CD4-positive, alpha-beta T cell treated with Interleukin-15 for 1 hour (primary cell): Measurements from ENCODE around the gene PFKM.
"Not testable (repeated sequence)": the region's sequence is repeated elsewhere in the genome, so short reads cannot be mapped to it uniquely, and the experiment has no call there.

ENCODE experiments used
- DNase-seq: peaks from one replicate; pipeline ENCODE4 v3.0.0-alpha.2; 2020

PFKM gene

DNA sequence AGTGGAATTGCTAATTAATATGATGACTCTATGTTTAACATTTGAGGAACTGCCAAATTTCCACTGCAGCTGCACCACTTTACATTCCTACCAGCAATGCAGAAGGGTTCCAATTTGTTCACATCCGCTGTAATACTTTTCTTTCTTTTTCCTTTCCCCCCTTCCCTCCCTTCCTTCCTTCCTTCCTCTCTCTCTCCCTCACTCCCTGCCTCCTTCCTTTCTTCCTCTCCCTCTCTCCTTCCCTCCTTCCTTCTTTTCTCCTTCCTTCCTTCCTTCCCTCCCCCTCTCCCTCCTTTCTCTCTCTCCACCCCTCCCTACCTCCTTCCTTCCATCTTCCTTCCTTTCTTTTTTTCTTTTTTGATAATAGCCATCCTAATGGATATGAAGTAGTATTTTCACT lies 3.2 kb upstream of the PFKM start:
- DNase-seq, result no peak

DNA sequence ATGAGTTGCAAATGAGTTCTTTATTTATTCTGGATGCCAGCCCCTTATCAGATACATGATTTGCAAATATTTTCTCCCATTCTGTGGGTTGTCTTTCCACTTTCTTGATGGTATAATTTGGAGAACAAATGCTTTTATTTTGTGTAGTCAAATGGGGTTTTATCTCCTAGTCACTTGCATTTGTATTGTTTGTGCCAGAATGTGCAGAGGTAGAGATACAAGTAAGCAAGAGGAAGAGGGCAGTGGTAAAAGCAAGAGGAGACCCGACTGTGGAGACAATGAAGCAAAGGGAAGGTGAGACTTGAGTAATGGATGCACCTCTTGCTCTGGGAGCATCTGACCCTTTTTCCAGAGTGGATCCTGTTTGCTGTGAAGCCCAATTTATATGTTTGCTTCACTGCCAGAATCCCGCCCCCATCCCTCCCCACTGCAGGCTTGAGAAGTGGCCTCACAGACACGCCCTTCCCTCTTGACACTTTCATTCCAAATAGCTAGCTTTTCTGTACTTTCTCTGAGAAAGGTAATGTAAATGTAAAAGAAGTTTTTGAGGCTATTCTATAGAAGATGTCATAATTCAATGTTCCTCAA lies 786 bp upstream of the PFKM start:
- no peak for DNase-seq

DNA sequence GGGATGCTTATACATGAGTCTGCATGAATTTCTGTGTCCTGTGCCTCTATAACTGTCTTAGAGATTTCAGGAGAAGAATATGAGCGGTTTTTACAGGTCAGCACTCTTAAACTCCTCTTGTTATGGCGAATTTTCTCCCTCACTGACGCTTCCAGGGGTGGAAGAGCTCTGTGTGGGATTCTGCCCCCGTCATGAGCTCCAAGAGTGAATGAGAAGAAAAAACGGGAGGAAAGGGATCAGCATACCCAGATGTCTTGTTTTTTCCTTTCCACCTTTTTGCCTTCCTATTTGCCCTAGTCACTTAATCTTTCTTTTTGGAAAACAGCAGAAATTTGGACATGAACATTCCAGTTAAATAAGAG lies 651 bp downstream of the PFKM start:
- no peak for DNase-seq

DNA sequence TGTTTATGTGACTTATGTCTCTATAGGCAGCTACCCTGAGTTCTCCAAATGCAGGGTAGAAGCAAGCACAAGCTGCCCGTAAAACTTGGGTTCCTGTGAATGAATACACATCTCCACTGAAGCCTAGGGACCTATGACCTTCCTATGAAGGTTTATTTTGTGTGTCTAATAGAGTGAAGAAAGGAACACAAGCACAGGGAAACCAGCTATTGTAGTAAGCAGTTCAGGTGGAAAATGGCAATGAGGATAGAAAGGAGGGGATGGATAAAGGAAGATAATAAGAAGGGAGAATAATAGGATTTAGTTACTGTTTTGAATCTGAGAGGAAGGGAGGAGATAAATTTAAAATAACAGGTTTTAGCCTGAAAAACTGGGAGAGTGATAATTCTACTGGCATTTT lies 2.4 kb downstream of the PFKM start:
- DNase-seq, result no peak

DNA sequence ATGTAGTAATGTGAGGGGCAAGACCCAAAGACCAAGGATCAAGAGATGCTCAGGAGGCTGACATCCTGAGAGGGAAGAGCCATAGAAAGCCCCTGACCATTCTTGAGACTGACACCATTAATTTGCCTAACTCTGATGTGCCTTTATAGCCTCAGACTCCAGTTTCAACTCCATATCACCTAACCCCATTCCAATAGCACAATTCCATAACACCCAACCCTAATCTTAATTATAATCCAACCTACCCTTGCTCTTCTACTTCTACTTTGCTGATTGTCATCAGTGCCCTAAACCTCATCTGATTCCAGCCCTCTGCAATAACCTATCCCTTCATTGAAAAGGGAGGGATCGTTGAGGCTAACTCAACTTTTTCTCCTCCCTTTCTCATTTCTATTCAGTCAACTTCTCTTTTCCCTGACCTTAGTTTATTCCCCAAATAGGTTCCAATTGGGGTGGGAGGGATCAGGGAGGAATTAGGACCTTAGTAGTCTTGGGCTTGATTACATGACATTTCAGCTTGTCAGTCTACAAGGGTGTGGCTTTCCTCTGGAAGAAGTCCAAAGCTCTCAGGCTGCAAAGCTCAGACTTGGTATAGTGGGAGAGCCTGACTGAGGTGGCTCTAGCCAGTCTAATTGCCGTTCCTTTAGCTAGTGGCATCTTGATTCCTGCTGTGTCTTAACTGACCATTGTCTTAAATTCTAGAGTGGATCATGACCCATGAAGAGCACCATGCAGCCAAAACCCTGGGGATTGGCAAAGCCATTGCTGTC lies 3.1 kb downstream of the PFKM start:
- no peak for DNase-seq

DNA sequence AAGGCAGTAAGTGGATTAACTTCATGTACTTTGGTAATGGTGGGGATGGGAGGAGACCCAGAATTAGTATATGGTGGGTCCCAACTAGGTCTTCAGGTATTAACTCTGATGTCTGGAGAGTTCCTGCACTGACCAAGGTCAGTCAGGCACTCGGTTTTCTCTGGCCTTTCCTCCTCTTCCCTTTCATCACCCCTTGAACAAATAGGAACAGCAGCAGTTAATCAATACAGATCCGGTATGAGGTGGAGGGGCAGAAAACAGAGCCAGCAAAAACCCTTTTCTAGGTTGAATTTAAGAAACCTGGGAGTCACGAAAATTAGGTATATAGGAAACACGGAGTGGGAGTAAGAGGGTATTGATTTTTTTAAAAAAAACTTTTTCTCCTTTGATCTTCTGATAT lies 4.0 kb downstream of the PFKM start:
- DNase-seq, result no peak

DNA sequence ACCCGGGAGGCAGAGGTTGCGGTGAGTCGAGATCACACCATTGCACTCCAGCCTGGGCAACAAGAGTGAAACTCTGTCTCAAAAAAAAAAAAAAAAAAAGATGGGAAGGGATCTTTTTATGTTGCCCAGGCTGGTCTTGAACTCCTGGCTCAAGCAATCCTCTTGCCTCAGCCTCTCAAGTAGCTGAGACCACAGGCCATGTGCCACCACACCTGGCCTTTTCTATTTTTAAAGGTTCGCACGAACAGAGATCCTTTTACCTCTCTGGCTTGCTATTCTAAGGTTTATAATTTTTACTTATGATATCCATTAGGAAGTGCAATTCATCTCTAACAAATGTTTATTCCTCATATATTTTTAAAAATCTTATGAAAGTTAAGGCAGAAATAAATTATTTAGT lies 6.4 kb downstream of the PFKM start:
- DNase-seq, result not testable (repeated sequence)

DNA sequence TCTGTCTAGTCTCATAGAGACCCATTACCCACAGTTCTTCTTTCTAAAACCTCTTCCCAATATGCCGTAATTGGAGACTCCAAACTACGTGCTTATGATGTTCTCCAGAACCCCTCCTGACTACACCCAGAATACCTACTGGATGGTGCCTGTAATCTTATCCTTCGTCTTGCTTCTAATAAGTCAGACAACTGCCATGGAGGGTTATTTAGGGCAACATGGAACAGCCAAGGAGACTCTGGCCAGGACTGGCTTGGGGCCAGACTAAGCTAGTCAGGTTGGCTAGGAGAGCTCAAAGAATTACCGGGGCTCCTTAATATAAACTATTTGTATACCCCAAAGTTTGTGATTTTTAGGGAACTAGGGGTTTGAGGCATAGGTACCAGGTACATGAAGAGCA lies 6.8 kb downstream of the PFKM start:
- no peak for DNase-seq

DNA sequence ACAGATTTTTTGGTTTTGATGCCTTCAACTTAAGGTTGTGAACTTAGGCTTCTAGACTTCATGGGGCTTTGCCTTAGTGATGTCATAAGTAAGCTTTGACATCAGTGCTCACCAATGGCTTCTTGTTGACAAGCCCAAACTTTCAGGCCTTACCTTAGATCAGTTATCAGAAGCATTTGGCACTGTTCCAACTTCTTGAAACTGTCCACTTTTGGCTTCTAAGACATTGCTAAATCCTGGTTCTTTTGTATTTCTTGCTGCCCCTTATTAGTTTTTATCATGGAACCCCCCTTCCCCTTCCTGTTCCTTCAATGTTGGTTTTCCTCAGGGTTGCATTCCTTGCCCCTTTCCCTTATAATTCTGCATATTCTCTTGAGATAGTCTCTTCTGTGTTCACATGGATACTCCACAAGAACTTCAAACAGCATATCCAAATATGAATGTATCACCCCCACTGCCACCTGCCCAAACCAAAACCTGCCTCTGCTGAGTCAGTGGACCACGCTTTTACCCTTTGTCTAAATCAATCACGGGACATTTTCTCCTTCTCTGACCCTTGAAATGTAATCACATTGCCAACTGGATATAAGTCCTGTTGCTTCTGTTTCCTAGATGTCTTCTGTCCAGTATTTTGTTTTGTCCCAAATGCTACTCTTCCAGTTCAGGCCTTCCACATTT lies 7.9 kb downstream of the PFKM start:
- DNase-seq, result no peak

DNA sequence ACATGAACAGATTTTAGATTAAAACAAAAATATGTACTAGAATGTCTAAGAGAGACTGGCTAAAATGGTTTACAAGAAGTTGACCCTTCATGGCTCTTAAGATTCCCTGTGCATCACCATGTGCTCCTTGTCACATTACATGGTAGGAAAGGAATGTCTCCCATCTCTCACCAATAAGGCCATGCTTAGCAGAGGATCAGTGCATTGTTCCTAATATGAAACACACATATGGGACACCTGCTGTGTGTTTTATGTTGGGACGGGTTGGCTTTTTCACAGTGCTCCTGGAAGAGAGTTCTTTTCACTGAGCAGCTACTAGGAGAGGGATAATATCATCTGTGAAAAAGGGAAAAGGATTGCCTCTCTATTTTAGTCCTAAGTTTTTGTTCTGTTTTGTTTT lies 9.6 kb downstream of the PFKM start:
- no peak for DNase-seq

DNA sequence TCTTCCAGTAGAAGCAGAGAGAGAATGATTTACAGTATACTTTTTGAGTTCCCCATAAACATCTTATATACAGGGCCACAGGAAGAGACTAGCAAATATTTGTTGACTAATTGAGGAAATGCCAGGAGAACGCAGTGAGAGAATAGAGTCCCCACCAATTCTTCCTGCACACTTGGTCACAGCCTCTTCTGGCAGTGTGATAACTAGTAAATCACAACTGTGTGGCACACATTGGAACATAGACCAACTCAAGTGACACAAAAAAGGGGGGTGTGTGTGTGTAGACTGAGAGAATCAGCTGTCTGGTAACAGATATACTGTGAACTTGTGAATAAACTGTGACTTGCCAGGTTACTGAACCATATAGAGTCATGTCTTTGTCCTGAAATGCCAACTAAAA lies 10.2 kb downstream of the PFKM start:
- no peak for DNase-seq

DNA sequence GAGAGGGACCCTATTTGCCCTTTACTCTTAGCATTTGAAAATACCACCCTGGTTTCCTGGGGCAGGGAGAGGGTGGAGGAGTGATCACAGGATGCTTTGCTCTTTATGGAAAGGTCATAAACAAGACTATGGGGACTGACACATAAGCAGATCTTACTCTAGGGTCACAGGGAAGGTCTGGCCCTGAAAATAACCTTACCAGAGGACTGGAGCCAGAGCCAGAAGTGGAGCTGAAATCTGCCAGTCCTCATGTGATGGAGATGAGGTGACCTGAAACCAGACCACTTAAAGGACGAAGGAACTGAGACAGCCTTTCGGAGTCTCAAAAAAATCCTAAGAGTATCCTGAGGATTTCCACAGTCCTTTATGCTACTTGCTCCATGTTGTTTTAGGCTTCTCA lies 12.4 kb downstream of the PFKM start:
- no peak for DNase-seq

DNA sequence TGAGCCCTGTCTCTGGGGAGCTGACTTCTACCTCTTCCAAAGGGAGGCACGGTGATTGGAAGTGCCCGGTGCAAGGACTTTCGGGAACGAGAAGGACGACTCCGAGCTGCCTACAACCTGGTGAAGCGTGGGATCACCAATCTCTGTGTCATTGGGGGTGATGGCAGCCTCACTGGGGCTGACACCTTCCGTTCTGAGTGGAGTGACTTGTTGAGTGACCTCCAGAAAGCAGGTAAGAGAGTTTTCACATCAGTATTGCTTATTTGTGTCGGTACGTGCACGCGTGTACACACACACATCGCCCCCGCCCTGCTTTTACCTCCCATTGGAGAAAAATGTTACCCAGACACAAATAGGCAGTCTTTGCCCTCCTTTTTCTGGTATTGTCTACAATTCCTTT lies 13.7 kb downstream of the PFKM start:
- no peak for DNase-seq

DNA sequence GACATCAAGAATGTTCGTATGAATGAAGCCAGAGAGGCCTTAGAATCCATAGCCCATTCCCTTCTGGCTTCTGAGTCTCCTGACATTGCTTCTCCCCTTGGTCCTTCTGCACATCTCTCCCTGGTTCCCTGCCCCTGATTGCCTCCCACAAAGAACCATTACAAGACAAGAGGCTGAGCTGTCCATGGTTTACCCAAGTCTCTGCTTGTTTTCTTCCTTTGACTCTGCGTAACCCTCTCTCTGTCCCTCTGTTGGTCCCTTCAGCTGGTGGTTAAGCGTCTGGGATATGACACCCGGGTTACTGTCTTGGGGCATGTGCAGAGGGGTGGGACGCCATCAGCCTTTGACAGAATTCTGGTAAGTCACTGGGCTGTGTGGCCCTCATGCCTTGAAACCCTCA lies 15.9 kb downstream of the PFKM start:
- DNase-seq, result no peak

DNA sequence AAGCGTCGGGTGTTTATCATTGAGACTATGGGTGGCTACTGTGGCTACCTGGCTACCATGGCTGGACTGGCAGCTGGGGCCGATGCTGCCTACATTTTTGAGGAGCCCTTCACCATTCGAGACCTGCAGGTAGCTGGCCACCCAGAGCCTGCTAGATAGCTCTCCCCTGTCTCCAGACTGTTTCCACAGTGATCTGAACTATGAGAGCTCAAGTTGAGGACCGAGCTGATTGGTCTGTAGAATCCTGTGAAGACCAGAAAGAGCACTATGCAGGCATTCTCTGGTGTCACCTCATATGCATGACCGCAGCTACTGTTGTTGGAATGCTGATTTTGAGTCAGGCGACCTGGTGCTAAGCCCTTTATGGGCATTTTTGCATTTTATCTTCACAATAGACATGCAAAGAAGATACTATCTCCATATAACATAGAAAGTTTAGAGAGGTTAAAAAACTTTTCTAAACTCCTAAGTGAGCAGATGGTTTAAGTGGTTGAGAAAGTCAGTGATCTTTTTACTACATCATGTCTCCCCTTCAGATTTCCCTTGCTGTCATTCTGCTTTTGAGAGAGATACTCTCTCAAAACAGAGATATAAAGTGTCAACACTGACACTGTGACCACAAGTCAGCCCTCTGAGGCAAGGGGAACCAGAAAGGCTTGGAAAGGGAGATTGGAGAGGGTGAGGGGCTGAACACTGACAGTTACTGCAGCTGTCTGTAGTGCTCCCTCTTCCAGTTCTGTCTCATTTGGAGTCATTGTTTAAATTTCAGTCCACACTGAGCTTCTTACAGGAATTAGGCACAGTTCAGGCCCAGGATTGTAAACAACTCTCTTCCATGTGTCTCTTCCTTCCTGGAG lies 23.9 kb downstream of the PFKM start:
- no peak for DNase-seq

DNA sequence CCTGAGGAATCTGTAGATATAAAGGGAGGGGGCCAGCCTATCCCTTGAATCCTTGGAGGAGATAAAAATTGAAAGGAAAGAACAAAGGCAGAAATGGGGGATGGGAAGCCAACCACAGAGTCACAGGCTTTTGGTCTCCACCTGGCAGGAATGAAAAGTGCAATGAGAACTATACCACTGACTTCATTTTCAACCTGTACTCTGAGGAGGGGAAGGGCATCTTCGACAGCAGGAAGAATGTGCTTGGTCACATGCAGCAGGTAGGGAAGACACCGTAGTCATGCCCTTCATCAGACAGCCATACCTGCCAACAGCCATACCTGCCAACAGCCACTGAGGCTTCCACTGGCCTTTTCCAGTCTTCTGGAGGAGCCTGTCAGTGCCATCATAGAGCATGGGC lies 24.7 kb downstream of the PFKM start:
- DNase-seq, result no peak

DNA sequence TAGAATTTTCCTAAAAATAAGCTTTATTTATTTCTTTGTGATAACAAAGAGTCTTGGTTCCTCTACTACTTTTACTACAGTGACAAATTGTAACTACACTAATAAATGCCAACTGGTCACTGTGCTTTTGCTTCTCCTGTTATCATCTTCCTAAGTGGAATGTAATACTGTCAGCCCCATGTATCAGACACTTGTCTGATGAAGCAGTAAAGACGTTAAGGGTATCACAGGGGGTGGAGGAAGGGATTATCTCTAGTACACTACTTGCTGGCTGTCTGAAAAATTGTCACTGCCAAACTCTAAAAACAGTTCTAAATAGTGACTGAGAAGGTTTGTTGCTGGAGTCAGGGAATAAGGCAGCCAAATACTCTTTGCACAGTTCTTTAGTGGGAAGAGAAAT lies 26.8 kb downstream of the PFKM start:
- DNase-seq, result no peak

DNA sequence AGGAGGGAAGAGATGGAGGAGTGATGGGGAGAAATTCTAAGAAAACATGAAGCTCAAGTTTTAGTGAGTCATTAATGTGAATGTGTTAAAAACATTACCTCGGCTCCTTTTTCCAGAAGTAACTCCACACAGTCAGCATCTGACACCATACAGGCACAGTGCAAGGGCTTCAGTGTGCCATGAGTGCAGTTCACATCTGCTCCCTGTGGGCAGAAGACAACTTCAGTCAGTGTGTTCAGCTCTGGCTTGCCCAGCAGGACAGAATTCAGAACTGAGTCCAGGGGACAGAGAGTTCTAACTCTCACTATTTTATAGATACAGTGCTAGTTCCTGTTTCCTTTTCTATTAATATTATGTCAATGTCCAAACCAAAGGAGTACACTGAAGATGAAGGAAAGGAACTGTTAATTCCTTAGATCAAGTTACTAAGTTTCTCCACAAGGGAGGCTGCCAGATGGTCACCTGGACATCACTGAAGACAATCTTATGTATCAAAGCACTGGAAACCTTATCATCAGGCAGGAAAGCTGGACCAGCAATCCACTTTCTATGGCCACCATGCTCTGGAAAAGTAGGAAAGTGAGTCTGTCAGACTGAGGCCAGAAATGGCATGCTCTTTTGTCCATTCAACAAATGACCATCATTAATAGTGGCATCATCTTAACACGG lies 32.1 kb downstream of the PFKM start:
- DNase-seq, result no peak

DNA sequence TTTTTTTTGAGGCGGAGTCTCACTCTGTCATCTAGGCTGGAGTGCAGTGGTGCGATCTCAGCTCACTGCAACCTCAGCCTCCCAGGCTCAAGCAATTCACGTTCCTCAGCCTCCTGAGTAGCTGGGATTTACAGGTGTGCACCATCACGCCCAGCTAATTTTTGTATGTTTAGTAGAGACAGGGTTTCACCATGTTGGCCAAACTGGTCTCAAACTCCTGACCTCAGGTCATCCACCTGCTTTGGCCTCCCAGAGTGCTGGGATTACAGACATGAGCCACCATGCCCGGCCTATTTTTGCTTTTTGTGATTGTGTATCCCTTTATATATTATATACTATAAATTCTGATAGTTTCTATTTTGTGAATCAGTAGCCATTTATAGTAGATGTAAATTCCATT lies 36.6 kb downstream of the PFKM start:
- DNase-seq, result not testable (repeated sequence)

DNA sequence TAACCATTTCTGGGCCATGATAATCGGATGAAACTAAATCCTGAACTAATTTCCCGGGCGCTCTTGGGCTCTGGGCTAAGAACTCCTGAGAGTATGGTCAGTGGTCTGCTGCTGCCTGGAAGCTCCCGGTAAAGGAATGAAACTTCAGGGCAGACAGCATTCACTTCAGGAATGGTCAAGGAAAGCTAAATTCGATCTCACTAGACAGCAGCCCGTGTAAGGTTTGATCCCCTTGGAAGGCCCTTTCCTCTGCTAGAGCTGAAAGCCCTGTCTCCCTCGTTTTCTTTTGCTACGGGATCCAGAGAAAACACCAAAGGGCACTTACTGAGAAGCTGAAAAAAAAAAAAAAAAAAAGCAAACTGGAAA lies 37.5 kb downstream of the PFKM start:
- DNase-seq, result no peak

DNA sequence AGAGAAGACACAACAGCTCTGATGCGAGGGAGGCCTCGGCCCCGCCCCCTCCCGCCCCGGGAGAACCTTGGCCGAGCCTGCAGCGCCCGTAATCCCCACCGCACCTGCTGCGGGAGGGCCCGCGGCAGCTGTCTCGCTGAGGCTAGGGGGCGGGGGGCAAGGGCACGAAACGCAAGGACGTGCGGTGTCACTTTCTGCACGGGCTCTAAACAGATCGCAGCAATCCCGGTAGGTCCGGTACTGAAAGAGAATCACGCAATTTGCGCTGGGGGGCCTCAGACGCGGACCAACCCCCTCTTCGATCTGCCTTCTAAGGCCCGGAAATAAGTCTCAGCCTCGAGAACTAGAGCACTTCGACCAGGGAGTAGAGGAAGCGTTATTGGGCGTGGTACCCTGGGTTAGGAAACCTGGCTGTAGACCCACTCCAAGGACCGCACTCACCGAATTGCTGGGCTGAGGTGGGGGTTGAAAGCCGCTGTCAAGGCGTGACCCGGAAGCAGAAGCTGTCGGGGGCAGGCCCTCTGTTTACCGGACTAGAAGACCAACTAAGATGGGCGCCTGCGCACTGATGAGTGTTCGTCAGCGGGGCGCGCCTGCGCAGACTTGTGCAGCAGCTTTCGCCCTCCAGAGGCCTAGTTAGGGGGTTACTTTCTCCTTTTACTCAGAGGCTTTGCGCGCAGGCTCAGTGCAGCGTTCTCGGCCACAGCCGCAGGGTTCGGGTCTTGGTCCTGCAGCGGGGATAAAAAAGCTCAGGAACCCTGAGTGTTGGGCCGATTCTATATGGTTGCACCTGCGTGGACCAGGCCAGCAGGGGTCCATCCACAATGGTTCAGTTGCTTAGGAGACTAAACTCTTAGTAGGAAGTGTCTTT lies 38.1 kb downstream of the PFKM start, which contains the start of gene ASB8:
ASB8 (minus strand) TSS at position 498 of the 871 bp plus-strand sequence. CDS start 4,019 bp downstream, outside the sequence.
- DNase-seq, result peak; percentile 99

DNA sequence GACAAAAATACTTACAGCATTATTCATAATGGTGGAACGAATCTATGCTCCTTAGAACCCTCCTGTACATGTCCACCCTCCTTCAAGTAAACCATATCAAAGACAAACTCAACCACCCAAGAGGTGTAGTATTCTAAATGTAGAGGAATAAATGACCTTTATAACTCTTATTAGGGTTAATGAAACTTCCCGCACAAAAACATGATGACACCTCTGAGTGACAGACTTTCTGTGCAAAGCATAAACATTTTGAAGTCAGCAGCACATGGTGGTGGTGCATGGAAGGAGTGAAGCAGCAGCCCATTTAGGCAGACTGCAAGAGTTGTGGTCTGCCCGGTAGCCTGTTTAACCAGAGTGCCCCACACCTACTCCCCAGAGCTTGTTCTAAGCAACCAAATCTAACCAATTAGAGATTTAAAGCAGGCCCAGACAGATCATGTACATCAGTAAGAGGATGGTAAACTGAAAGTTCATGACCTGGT lies 38.8 kb downstream of the PFKM start:
- DNase-seq, result no peak
